Mesenchymal stem cell (in vitro differentiated cells and primary cell): ENCODE measurements around the gene C22orf39.

ENCODE experiments used
- DNase-seq: peaks from one replicate; pipeline ENCODE4 v3.0.0-alpha.2; 2013
- H2AFZ ChIP-seq: one replicate; pipeline ENCODE4 v1.6.1; 2013; ENCODE audit warnings: low read depth, mild to moderate bottlenecking, control low read depth, inconsistent platforms, low read length, moderate library complexity
- H2AK5ac ChIP-seq: 2 replicates; pipeline ENCODE4 v1.6.1; 2013; ENCODE audit warnings: low read length, moderate library complexity, mild to moderate bottlenecking, inconsistent platforms; ENCODE audit not compliant: severe bottlenecking
- H2BK120ac ChIP-seq: one replicate; pipeline ENCODE4 v1.6.1; 2013; ENCODE audit warnings: low read depth, mild to moderate bottlenecking, inconsistent platforms, low read length, moderate library complexity
- H2BK12ac ChIP-seq, 2 experiments: one replicate each; pipeline ENCODE4 v1.6.1; 2013; ENCODE audit warnings: inconsistent platforms in 2 of 2, low read length in 2 of 2, mild to moderate bottlenecking in 2 of 2, moderate library complexity in 2 of 2, control low read depth in 1 of 2
- H2BK15ac ChIP-seq: one replicate; pipeline ENCODE4 v1.6.1; 2013; ENCODE audit warnings: mild to moderate bottlenecking, low read depth, inconsistent platforms; ENCODE audit not compliant: poor library complexity, severe bottlenecking
- H2BK5ac ChIP-seq: 2 replicates; pipeline ENCODE4 v1.6.1; 2013; ENCODE audit warnings: low read depth, mild to moderate bottlenecking, low read length, control low read depth, inconsistent platforms; ENCODE audit not compliant: poor library complexity, severe bottlenecking
- H3K14ac ChIP-seq, 2 experiments: one replicate each; pipeline ENCODE4 v1.6.1; 2013; ENCODE audit warnings: inconsistent platforms in 2 of 2, low read length in 2 of 2, control low read depth in 1 of 2, mild to moderate bottlenecking in 1 of 2, moderate library complexity in 1 of 2
- H3K18ac ChIP-seq, 2 experiments: one replicate each; pipeline ENCODE4 v1.6.1; 2013; ENCODE audit warnings: inconsistent platforms in 2 of 2, low read length in 2 of 2, control low read depth in 1 of 2, low read depth in 1 of 2, mild to moderate bottlenecking in 1 of 2
- H3K23ac ChIP-seq, 2 experiments: one replicate each; pipeline ENCODE4 v1.6.1; 2013; ENCODE audit warnings: inconsistent platforms in 2 of 2, low read length in 2 of 2, mild to moderate bottlenecking in 2 of 2, moderate library complexity in 2 of 2, control low read depth in 1 of 2
- H3K27ac ChIP-seq: 2 replicates; pipeline ENCODE4 v1.5.1; 2013; ENCODE audit warnings: mild to moderate bottlenecking, moderate library complexity, low read length, control low read depth, inconsistent platforms; ENCODE audit not compliant: poor library complexity, severe bottlenecking
- H3K27me3 ChIP-seq, 2 experiments: 2 replicates each; pipeline versions ENCODE4 v1.6.1 to v1.7.0; 2013; ENCODE audit warnings: low read length in 2 of 2, mild to moderate bottlenecking in 2 of 2, moderate library complexity in 2 of 2, control low read depth in 1 of 2, inconsistent platforms in 1 of 2; ENCODE audit not compliant: control insufficient read depth in 1 of 2, insufficient read depth in 1 of 2
- H3K36me3 ChIP-seq, 2 experiments: 2 replicates each; pipeline versions ENCODE4 v1.6.1 to v1.7.0; 2013; ENCODE audit warnings: low read length in 2 of 2, control low read depth in 1 of 2, inconsistent platforms in 1 of 2, low read depth in 1 of 2, mild to moderate bottlenecking in 1 of 2; ENCODE audit not compliant: insufficient read depth in 2 of 2, control insufficient read depth in 1 of 2
- H3K4ac ChIP-seq, 2 experiments: one replicate each; pipeline ENCODE4 v1.6.1; 2013; ENCODE audit warnings: inconsistent platforms in 2 of 2, low read length in 2 of 2, mild to moderate bottlenecking in 2 of 2, moderate library complexity in 2 of 2, control low read depth in 1 of 2, low read depth in 1 of 2
- H3K4me1 ChIP-seq: 2 replicates; pipeline ENCODE4 v1.6.1; 2013; ENCODE audit warnings: low read depth, low read length, control low read depth; ENCODE audit not compliant: control insufficient read depth, insufficient read depth
- H3K4me2 ChIP-seq: 2 replicates; pipeline ENCODE4 v1.6.1; 2013; ENCODE audit warnings: low read length, mild to moderate bottlenecking, inconsistent platforms; ENCODE audit not compliant: poor library complexity, severe bottlenecking
- H3K4me3 ChIP-seq, 2 experiments: 2 replicates each; pipeline versions ENCODE4 v1.5.1 to v1.7.0; 2013; ENCODE audit warnings: low read length in 2 of 2, mild to moderate bottlenecking in 2 of 2, control low read depth in 1 of 2, low read depth in 1 of 2; ENCODE audit not compliant: insufficient read depth in 1 of 2
- H3K79me1 ChIP-seq: replicated peaks from 2 replicates; pipeline ENCODE4 v1.6.1; 2013; ENCODE audit warnings: mild to moderate bottlenecking, control low read depth, low read length, inconsistent platforms; ENCODE audit not compliant: poor library complexity, severe bottlenecking
- H3K9ac ChIP-seq: 2 replicates; pipeline ENCODE4 v1.7.0; 2013; ENCODE audit warnings: mild to moderate bottlenecking, low read length, moderate library complexity
- H3K9me3 ChIP-seq: 2 replicates; pipeline ENCODE4 v1.7.0; 2013; ENCODE audit warnings: mild to moderate bottlenecking, low read length; ENCODE audit not compliant: control insufficient read depth
- H4K8ac ChIP-seq: one replicate; pipeline ENCODE4 v1.6.1; 2013; ENCODE audit warnings: inconsistent platforms, mild to moderate bottlenecking, low read length, moderate library complexity
- H4K91ac ChIP-seq: one replicate; pipeline ENCODE4 v1.6.1; 2013; ENCODE audit warnings: mild to moderate bottlenecking, low read length, inconsistent platforms
- WGBS: methylation state at CpG from one replicate; pipeline ENCODE4 v1.1.7; 2013; ENCODE audit warnings: mixed read lengths; 5-methylcytosine and 5-hydroxymethylcytosine counted together

The C22orf39 gene

GRCh38 chr22:19494676-19495173 is 47.2 kb upstream of the C22orf39 start:
- no peaks in the 10 kb centered on the region for H3K9me3 ChIP-seq
- DNase-seq = no peak
- peaks cover 5% of the 10 kb centered on the region for H3K79me1 ChIP-seq
- no peak overlapping the region for H2BK120ac ChIP-seq
- WGBS = 96% methylated on average over 5 of the region's 6 CpGs
- no peak overlapping the region for H3K9ac ChIP-seq
- H4K8ac ChIP-seq = no peak overlapping the region
- H3K4me2 ChIP-seq = no peak overlapping the region
- H2BK15ac ChIP-seq = no peak overlapping the region
- H2AK5ac ChIP-seq = no peak overlapping the region
- no peak overlapping the region for H3K14ac ChIP-seq
- H3K18ac ChIP-seq = no peak overlapping the region
- peaks cover 0 to 17% of the 10 kb centered on the region in 2 experiments for H3K36me3 ChIP-seq
- H2AFZ ChIP-seq = no peak overlapping the region
- H3K23ac ChIP-seq = no peak overlapping the region
- H4K91ac ChIP-seq = no peak overlapping the region
- no peak overlapping the region for H2BK5ac ChIP-seq
- no peak overlapping the region for H3K4me3 ChIP-seq
- no peak overlapping the region for H2BK12ac ChIP-seq
- no peak overlapping the region for H3K27ac ChIP-seq
- no peak overlapping the region for H3K4ac ChIP-seq
- H3K27me3 ChIP-seq = no peaks in the 10 kb centered on the region
- peaks cover 3% of the 10 kb centered on the region for H3K4me1 ChIP-seq

GRCh38 chr22:19494001-19494560 is 46.6 kb upstream of the C22orf39 start:
- Histone ChIP-seq H3K4me3 (no peak overlapping the region), H3K27me3 (no peaks in the 10 kb centered on the region), H3K14ac (no peak overlapping the region), H2BK12ac (no peak overlapping the region), H3K9ac (no peak overlapping the region), H2BK15ac (no peak overlapping the region), H3K4me1 (peaks cover 3% of the 10 kb centered on the region), H4K8ac (no peak overlapping the region), H3K23ac (no peak overlapping the region), H3K79me1 (peaks cover 5% of the 10 kb centered on the region), H3K36me3 (peaks cover 0 to 12% of the 10 kb centered on the region in 2 experiments), H3K9me3 (no peaks in the 10 kb centered on the region), H2BK5ac (no peak overlapping the region), H3K4me2 (no peak overlapping the region), H3K18ac (no peak overlapping the region), H3K4ac (no peak overlapping the region), H4K91ac (no peak overlapping the region), H3K27ac (no peak overlapping the region), H2AFZ (no peak overlapping the region), H2AK5ac (no peak overlapping the region), H2BK120ac (no peak overlapping the region)
- DNase-seq = no peak
- WGBS = 98% methylated on average over 8 of the region's 8 CpGs

- H3K79me1 ChIP-seq = peaks cover 5% of the 10 kb centered on the region
- H3K23ac ChIP-seq = no peak overlapping the region
- WGBS = 98% methylated on average over 6 of the region's 6 CpGs
- H3K36me3 ChIP-seq = peaks cover 0 to 3% of the 10 kb centered on the region in 2 experiments
- H3K9me3 ChIP-seq = no peaks in the 10 kb centered on the region
- no peak overlapping the region for H2BK120ac ChIP-seq
- H3K4me1 ChIP-seq = peaks cover 3% of the 10 kb centered on the region
- no peak overlapping the region for H3K4me3 ChIP-seq
- no peak overlapping the region for H2BK5ac ChIP-seq
- no peak overlapping the region for H2AK5ac ChIP-seq
- H4K8ac ChIP-seq = peak overlapping the region; percentile 69
- H4K91ac ChIP-seq = no peak overlapping the region
- H3K4ac ChIP-seq = no peak overlapping the region
- H3K14ac ChIP-seq = no peak overlapping the region
- no peak overlapping the region for H3K18ac ChIP-seq
- no peak overlapping the region for H3K4me2 ChIP-seq
- no peak overlapping the region for H2BK12ac ChIP-seq
- H2BK15ac ChIP-seq = no peak overlapping the region
- no peak overlapping the region for H2AFZ ChIP-seq
- H3K9ac ChIP-seq = no peak overlapping the region
- no peak for DNase-seq
- no peaks in the 10 kb centered on the region for H3K27me3 ChIP-seq
- no peak overlapping the region for H3K27ac ChIP-seq
Measured at GRCh38 chr22:19492504-19493174, 45.1 kb upstream of the C22orf39 start.

- Histone ChIP-seq H2AFZ (no peak overlapping the region), H3K9me3 (no peaks in the 10 kb centered on the region), H3K14ac (no peak overlapping the region), H2BK12ac (no peak overlapping the region), H3K4me2 (no peak overlapping the region), H3K4me1 (no peaks in the 10 kb centered on the region), H3K23ac (no peak overlapping the region), H2BK5ac (no peak overlapping the region), H3K9ac (no peak overlapping the region), H3K27ac (no peak overlapping the region), H3K18ac (no peak overlapping the region), H3K79me1 (peaks cover 5% of the 10 kb centered on the region), H3K4me3 (no peak overlapping the region), H2BK15ac (no peak overlapping the region), H4K8ac (no peak overlapping the region), H3K36me3 (no peaks in the 10 kb centered on the region), H2AK5ac (no peak overlapping the region), H3K4ac (no peak overlapping the region), H4K91ac (no peak overlapping the region), H3K27me3 (no peaks in the 10 kb centered on the region), H2BK120ac (no peak overlapping the region)
- 100% methylated on average over 4 of the region's 5 CpGs for WGBS
- DNase-seq = no peak
Measured at GRCh38 chr22:19490628-19491230, 43.2 kb upstream of the C22orf39 start.
